Sigmoid colon (tissue), 7 donors: Measurements from ENCODE around the gene DCUN1D4. TPM values are rescaled to one million over a fixed set of nuclear protein-coding genes. Genes with fewer than 3 reads are reported as not detected.

ENCODE experiments used
- DNase-seq: peaks from one replicate; pipeline ENCODE4 v3.0.0-alpha.2; 2019
- H3K27ac ChIP-seq, 4 donors: fragments of 200-600 bp; sonication (generic); one replicate each; pipeline ENCODE4 v1.5.1; 2016 to 2019; ENCODE audit warnings: mild to moderate bottlenecking in 1 of 4
- H3K27me3 ChIP-seq, 3 donors: fragments of 200-600 bp; sonication (generic); one replicate each; pipeline ENCODE4 v1.5.1; 2019; ENCODE audit warnings: mild to moderate bottlenecking in 1 of 3
- H3K36me3 ChIP-seq, 4 donors: fragments of 200-600 bp; sonication (generic); one replicate each; pipeline ENCODE4 v1.5.1; 2016 to 2019
- H3K4me1 ChIP-seq, 4 donors: fragments of 200-600 bp; sonication (generic); one replicate each; pipeline ENCODE4 v1.5.1; 2017 to 2019
- H3K4me3 ChIP-seq, 4 donors: fragments of 200-600 bp; sonication (generic); one replicate each; pipeline ENCODE4 v1.5.1; 2017 to 2019; ENCODE audit warnings: mild to moderate bottlenecking in 2 of 4, moderate library complexity in 1 of 4
- H3K9me3 ChIP-seq, 4 donors: fragments of 200-600 bp in 3 of 4; sonication (generic) in 3 of 4; one replicate each; pipeline versions ENCODE4 v1.5.1 to v1.6.1; 2013 to 2019
- CTCF ChIP-seq, 4 experiments: fragments of 450-650 bp in 3 of 4; fragments of 200-600 bp in 1 of 4; IDR thresholded peaks; one replicate each; pipeline ENCODE4 v1.5.1; 2016 to 2019; ENCODE audit warnings: antibody characterized with exemption in 4 of 4, mild to moderate bottlenecking in 3 of 4, moderate library complexity in 2 of 4
- EP300 ChIP-seq, 4 donors: sonication (generic); formaldehyde crosslinking; IDR thresholded peaks; one replicate each; pipeline ENCODE4 v1.6.1; 2017; ENCODE audit warnings: antibody characterized with exemption in 4 of 4
- POLR2A ChIP-seq, 2 donors: fragments of 450-650 bp; IDR thresholded peaks; one replicate each; pipeline ENCODE4 v1.6.1; 2016; ENCODE audit warnings: antibody characterized with exemption in 2 of 2, mild to moderate bottlenecking in 2 of 2, moderate library complexity in 2 of 2
- POLR2AphosphoS5 ChIP-seq, 4 donors: sonication (generic); formaldehyde crosslinking; IDR thresholded peaks; one replicate each; pipeline ENCODE4 v1.6.1; 2017; ENCODE audit warnings: antibody characterized with exemption in 4 of 4
- WGBS, 2 donors: extraction: QIAGEN DNeasy Blood & Tissue Kit; methylation state at CpG; one replicate each; pipeline ENCODE4 v1.1.7; 2013; 5-methylcytosine and 5-hydroxymethylcytosine counted together
- intact Hi-C: fragments of 100-400 bp; cut with DNase I; formaldehyde crosslinking; loops from one replicate; pipeline ENCODE4 v1.15.1; 2023
- polyA plus RNA-seq, 3 donors: library from polyadenylated mRNA; stranded (reverse); fragments of 200-250 nt; gene quantifications; one replicate each; pipeline ENCODE4 v1.2.3, GENCODE V29; 2013
- total RNA-seq, 4 donors: library from RNA; depleted of rRNA; stranded (reverse); fragments of >200 nt; gene quantifications; one replicate each; pipeline ENCODE4 v1.1.0, GENCODE V29; 2016
- donor health status: healthy with polysubstance abuse.
- donor health status: Bipolar disorder and iron deficiency.
- donor health status: healthy.

DCUN1D4 gene
- total and polyA plus RNA-seq, 7 donors: 9.6 to 76.2 (median 48.6) TPM

DNA sequence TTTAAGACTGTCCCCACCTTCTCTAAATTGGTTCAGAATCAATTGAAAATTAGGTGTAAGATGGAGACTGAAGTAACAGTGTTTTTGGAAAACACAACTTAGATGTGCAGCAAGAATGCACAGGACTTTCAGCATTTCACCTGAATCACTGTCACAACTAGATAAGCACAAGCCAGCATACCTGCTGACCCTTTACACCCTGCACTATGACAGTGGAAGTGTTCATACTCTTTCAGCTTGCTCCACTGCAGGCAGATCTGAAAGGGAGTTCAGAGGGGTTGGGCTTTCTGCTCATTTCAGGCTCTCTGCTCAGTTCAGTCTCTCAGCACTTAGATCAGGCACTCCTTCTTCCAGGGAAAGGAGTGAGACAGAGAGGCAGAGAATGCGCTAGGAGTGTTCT is 22.8 kb downstream of the DCUN1D4 start:
- peaks cover 12 to 57% (median 15%) of the 10 kb centered on the region in 4 donors for H3K36me3 ChIP-seq
- TF ChIP-seq CTCF (IDR thresholded peaks at IDR 0.05) (no peak), EP300 (IDR thresholded peaks at IDR 0.05) (no peak), POLR2AphosphoS5 (IDR thresholded peaks at IDR 0.05) (no peak), POLR2A (IDR thresholded peaks at IDR 0.05) (no peak)
- no peak overlapping the region for H3K4me3 ChIP-seq
- no peak for DNase-seq
- WGBS, 2 donors: 98 to 100% methylated on average over 1 of the region's 1 CpG
- H3K9me3 ChIP-seq: no peaks in the 10 kb centered on the region
- H3K27me3 ChIP-seq: no peaks in the 10 kb centered on the region
- intact Hi-C loops: no loop called here
- peaks cover 0 to 13% (median 6%) of the 10 kb centered on the region in 4 donors for H3K4me1 ChIP-seq
- H3K27ac ChIP-seq: no peak overlapping the region

DNA sequence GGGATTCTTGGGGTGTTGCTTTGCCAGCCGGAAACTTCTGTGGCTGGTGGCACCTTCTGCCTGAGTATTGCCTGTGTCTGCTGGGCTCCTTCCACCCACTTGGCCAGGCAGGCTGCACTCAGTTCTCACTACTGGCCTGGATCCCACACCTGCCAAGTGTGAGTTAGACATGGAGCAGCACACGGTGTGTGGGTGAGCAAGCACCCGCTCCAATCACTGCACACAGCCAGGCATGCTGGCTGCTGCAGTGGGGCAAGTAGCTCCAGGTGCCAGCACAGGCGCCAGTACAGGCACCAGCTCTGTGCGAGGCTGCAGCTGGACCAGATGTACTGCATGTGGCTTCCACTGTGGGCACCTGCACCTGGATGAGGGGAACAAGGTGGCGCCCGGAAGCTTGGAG is 23.9 kb downstream of the DCUN1D4 start:
- 89 to 95% methylated on average over 7 of the region's 7 CpGs for WGBS, 2 donors
- Histone ChIP-seq H3K27me3 (no peaks in the 10 kb centered on the region), H3K4me1 (peaks cover 0 to 12% (median 6%) of the 10 kb centered on the region in 4 donors), H3K4me3 (no peak overlapping the region), H3K36me3 (peaks cover 12 to 69% (median 15%) of the 10 kb centered on the region in 4 donors), H3K9me3 (no peaks in the 10 kb centered on the region), H3K27ac (peak overlapping the region in 1 of 4 donors; percentile 17)
- intact Hi-C loops: no loop called here
- DNase-seq: peak; percentile 72
- TF ChIP-seq POLR2A (IDR thresholded peaks at IDR 0.05) (no peak), POLR2AphosphoS5 (IDR thresholded peaks at IDR 0.05) (peak in 2 of 4 donors; percentile 60 to 64)

- H3K36me3 ChIP-seq: peaks cover 14 to 79% (median 19%) of the 10 kb centered on the region in 4 donors
Measured at GRCh38 chr4:51867689-51868448, 24.9 kb downstream of the DCUN1D4 start.

GRCh38 chr4:51868449-51868847 is 25.5 kb downstream of the DCUN1D4 start:
- intact Hi-C loops: no loop called here
- no peak for DNase-seq
- peaks cover 0 to 12% (median 3%) of the 10 kb centered on the region in 4 donors for H3K4me1 ChIP-seq
- H3K4me3 ChIP-seq: no peak overlapping the region
- H3K36me3 ChIP-seq: peaks cover 14 to 81% (median 20%) of the 10 kb centered on the region in 4 donors
- no peaks in the 10 kb centered on the region for H3K9me3 ChIP-seq
- 96 to 97% methylated on average over 2 of the region's 2 CpGs for WGBS, 2 donors
- H3K27me3 ChIP-seq: no peaks in the 10 kb centered on the region
- H3K27ac ChIP-seq: no peak overlapping the region
- TF ChIP-seq CTCF (IDR thresholded peaks at IDR 0.05) (no peak), EP300 (IDR thresholded peaks at IDR 0.05) (no peak), POLR2A (IDR thresholded peaks at IDR 0.05) (no peak), POLR2AphosphoS5 (IDR thresholded peaks at IDR 0.05) (no peak)

More at GRCh38 chr4:51867689-51868448, 24.9 kb downstream of the DCUN1D4 start:
- intact Hi-C loops: no loop called here
- DNase-seq: no peak
- Histone ChIP-seq H3K4me1 (peaks cover 0 to 12% (median 3%) of the 10 kb centered on the region in 4 donors), H3K9me3 (no peaks in the 10 kb centered on the region), H3K27me3 (no peaks in the 10 kb centered on the region), H3K27ac (no peak overlapping the region), H3K4me3 (no peak overlapping the region)
- no peak for TF ChIP-seq POLR2A (IDR thresholded peaks at IDR 0.05)
- TF ChIP-seq POLR2AphosphoS5 (IDR thresholded peaks at IDR 0.05): no peak
- no peak for TF ChIP-seq CTCF (IDR thresholded peaks at IDR 0.05)
- TF ChIP-seq EP300 (IDR thresholded peaks at IDR 0.05): no peak
- 97 to 98% methylated on average over 16 of the region's 16 CpGs for WGBS, 2 donors

DNA sequence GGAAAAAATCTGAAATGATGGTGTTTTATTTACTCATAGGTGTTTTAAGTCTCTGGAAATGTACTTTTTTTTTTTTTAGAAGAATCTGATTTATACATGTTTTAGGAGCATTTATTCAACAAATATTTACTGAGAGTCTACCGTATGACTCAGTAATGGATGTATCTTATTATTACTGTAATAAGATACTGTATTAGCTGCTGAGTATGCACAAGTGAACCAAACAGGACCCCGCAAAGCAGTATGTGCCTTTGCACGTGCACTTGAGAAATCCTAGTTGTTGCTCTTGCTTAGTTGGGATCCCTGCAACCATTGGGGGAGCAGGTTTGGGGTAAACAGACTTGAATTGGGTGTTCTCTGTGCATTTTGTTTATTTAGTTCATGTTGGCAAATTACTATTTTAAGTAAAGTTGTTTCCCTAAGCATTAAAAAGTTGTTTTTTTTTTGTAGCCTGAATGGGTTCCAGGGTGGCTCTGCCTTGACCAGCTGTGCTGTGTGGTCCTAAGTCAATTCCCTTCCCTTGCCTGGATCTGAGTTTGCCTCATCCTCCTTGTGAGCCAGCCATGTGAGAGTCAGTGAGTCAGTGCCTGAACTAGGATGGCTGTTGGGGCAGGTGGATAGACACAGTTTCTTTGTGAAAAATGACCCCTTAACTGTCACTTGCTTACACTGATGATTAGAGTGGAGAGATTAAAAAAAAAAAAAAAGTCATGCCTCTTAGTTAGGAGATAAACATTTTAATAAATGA is 27.7 kb downstream of the DCUN1D4 start:
- intact Hi-C loops: no loop called here
- peaks cover 0 to 12% (median 3%) of the 10 kb centered on the region in 4 donors for H3K4me1 ChIP-seq
- 89 to 92% methylated on average over 3 of the region's 3 CpGs for WGBS, 2 donors
- no peak overlapping the region for H3K27ac ChIP-seq
- peaks cover 10 to 81% (median 15%) of the 10 kb centered on the region in 4 donors for H3K36me3 ChIP-seq
- H3K9me3 ChIP-seq: no peaks in the 10 kb centered on the region
- no peak for DNase-seq
- no peaks in the 10 kb centered on the region for H3K27me3 ChIP-seq
- no peak overlapping the region for H3K4me3 ChIP-seq
- TF ChIP-seq POLR2A (IDR thresholded peaks at IDR 0.05) (no peak), POLR2AphosphoS5 (IDR thresholded peaks at IDR 0.05) (no peak), CTCF (IDR thresholded peaks at IDR 0.05) (no peak), EP300 (IDR thresholded peaks at IDR 0.05) (no peak)
